Measurements from ENCODE around the gene QSOX2.

- no peak for TF ChIP-seq CTCF (conservative IDR thresholded peaks at IDR 0.05; ENCODE audit: low read depth in 2 of 2)
- TF ChIP-seq EZH2 (IDR thresholded peaks at IDR 0.05; ENCODE audit: low read depth, unreplicated experiment), result no peak
- TF ChIP-seq POLR2AphosphoS5 (IDR thresholded peaks at IDR 0.05; ENCODE audit: low read depth), result no peak
These were observed 15.4 kb upstream of the QSOX2 start for GRCh38 chr9:136260936-136261472.
